Mesendoderm (in vitro differentiated cells): ENCODE measurements around the gene HSPA14.
"Not testable (repeated sequence)": the region's sequence is repeated elsewhere in the genome, so short reads cannot be mapped to it uniquely, and the experiment has no call there.

Experiments used
- DNase-seq: peaks from one replicate; pipeline ENCODE4 v3.0.0; 2013
- H2AK5ac ChIP-seq: 2 replicates; pipeline ENCODE4 v1.6.1; 2013; ENCODE audit warnings: low read length, inconsistent platforms
- H2BK120ac ChIP-seq: 2 replicates; pipeline ENCODE4 v1.6.1; 2013; ENCODE audit warnings: low read depth, mild to moderate bottlenecking, low read length, moderate library complexity, mixed read lengths
- H2BK15ac ChIP-seq: replicated peaks from 2 replicates; pipeline ENCODE4 v1.6.1; 2013; ENCODE audit warnings: low read depth, mild to moderate bottlenecking, moderate library complexity
- H2BK5ac ChIP-seq: 2 replicates; pipeline ENCODE4 v1.6.1; 2013; ENCODE audit warnings: low read length, inconsistent platforms
- H3K18ac ChIP-seq: 2 replicates; pipeline ENCODE4 v1.6.1; 2013; ENCODE audit warnings: mild to moderate bottlenecking, low read length, mixed read lengths
- H3K23ac ChIP-seq: one replicate; pipeline ENCODE4 v1.6.1; 2013; ENCODE audit warnings: low read length
- H3K27ac ChIP-seq: 2 replicates; pipeline ENCODE4 v1.5.1; 2013; ENCODE audit warnings: low read depth, mild to moderate bottlenecking, inconsistent platforms, low read length, moderate library complexity
- H3K27me3 ChIP-seq: 2 replicates; pipeline ENCODE4 v1.6.1; 2013; ENCODE audit warnings: low read length, control low read depth, mild to moderate bottlenecking, inconsistent platforms; ENCODE audit not compliant: insufficient read depth, poor library complexity
- H3K36me3 ChIP-seq: 2 replicates; pipeline ENCODE4 v1.6.1; 2013; ENCODE audit warnings: low read length, inconsistent platforms; ENCODE audit not compliant: control insufficient read depth, insufficient read depth
- H3K4ac ChIP-seq: one replicate; pipeline ENCODE4 v1.6.1; 2013; ENCODE audit warnings: low read depth, mild to moderate bottlenecking, low read length, moderate library complexity
- H3K4me1 ChIP-seq: 2 replicates; pipeline ENCODE4 v1.6.1; 2013; ENCODE audit warnings: low read depth, low read length, inconsistent platforms; ENCODE audit not compliant: control insufficient read depth
- H3K4me2 ChIP-seq: 2 replicates; pipeline ENCODE4 v1.6.1; 2013; ENCODE audit warnings: low read length
- H3K4me3 ChIP-seq: 2 replicates; pipeline ENCODE4 v1.5.1; 2013; ENCODE audit warnings: mild to moderate bottlenecking, low read length
- H3K56ac ChIP-seq: one replicate; pipeline ENCODE4 v1.6.1; 2013; ENCODE audit warnings: low read length
- H3K79me1 ChIP-seq: 2 replicates; pipeline ENCODE4 v1.6.1; 2013; ENCODE audit warnings: low read length, inconsistent platforms
- H3K79me2 ChIP-seq: 2 replicates; pipeline ENCODE4 v1.6.1; 2013; ENCODE audit warnings: mild to moderate bottlenecking, low read length; ENCODE audit not compliant: control insufficient read depth, insufficient read depth
- H3K9ac ChIP-seq: 2 replicates; pipeline ENCODE4 v1.6.1; 2013; ENCODE audit warnings: low read length, inconsistent platforms
- H4K5ac ChIP-seq: one replicate; pipeline ENCODE4 v1.6.1; 2013; ENCODE audit warnings: low read length
- H4K8ac ChIP-seq: one replicate; pipeline ENCODE4 v1.6.1; 2013; ENCODE audit warnings: low read depth, mild to moderate bottlenecking, control low read depth, low read length, moderate library complexity
- WGBS: extraction: QIAGEN DNeasy Blood & Tissue Kit; methylation state at CpG from one replicate; pipeline ENCODE4 v1.1.7; 2013; ENCODE audit warnings: low lambda C conversion rate, missing lambda C conversion rate; ENCODE audit not compliant: insufficient coverage; ENCODE audit errors: extremely low coverage; 5-methylcytosine and 5-hydroxymethylcytosine counted together

The HSPA14 gene

DNA sequence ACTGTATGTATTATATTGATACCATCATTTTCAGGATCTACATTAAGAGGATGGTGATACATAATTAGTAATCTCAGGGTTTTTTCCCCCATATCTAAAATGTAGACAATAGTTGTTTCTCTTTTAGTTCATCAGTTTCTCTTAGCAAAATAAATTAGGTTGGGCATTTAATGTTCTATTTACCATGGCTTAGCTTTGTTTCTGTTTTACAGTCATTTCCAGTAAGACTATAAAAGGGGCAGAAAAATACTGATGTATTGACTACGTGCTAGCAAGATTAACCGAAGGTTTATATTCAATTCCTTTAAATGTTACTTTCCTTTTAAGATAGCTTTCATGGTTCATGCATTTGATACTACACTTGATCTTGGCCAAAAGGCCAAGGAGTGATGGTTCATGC lies 66.8 kb downstream of the HSPA14 start:
- H3K4me1 ChIP-seq, result no peaks in the 10 kb centered on the region
- H3K4me2 ChIP-seq, result no peak overlapping the region
- H2BK5ac ChIP-seq, result no peak overlapping the region
- no CpG with 5 or more reads among the region's 2 CpGs for WGBS
- H4K5ac ChIP-seq, result no peak overlapping the region
- H3K23ac ChIP-seq, result no peak overlapping the region
- no peaks in the 10 kb centered on the region for H3K27me3 ChIP-seq
- no peak overlapping the region for H3K4ac ChIP-seq
- H3K56ac ChIP-seq, result no peak overlapping the region
- no peak for DNase-seq
- peaks cover 2% of the 10 kb centered on the region for H3K36me3 ChIP-seq
- H3K9ac ChIP-seq, result no peak overlapping the region
- H3K27ac ChIP-seq, result no peak overlapping the region
- H3K79me1 ChIP-seq, result no peaks in the 10 kb centered on the region
- no peak overlapping the region for H2BK120ac ChIP-seq
- H3K18ac ChIP-seq, result no peak overlapping the region
- no peak overlapping the region for H2AK5ac ChIP-seq
- no peaks in the 10 kb centered on the region for H3K79me2 ChIP-seq
- no peak overlapping the region for H2BK15ac ChIP-seq
- H3K4me3 ChIP-seq, result no peak overlapping the region
- no peak overlapping the region for H4K8ac ChIP-seq

DNA sequence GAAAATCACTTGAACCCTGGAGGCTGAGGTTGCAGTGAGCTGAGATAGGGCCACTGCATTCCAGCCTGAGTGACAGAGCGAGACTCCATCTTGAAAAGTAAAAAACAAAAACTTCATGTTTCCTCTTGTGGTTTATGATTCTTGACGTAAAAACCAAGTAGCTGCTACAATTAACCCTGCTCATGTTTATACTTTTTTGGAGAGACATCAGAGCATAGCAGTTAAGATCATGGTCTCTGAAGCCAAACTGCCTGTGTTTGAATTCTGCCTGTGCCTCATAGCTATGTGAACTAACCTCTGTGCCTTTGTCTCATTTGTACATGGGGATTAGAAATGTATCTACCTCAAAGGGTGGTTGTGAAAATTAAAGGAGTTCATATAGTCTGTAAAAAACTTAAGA lies 67.8 kb downstream of the HSPA14 start:
- Histone ChIP-seq H3K4me2 (no peak overlapping the region), H2AK5ac (no peak overlapping the region), H3K36me3 (peaks cover 3% of the 10 kb centered on the region), H3K4ac (no peak overlapping the region), H2BK15ac (no peak overlapping the region), H4K8ac (no peak overlapping the region), H3K4me1 (no peaks in the 10 kb centered on the region), H3K27me3 (no peaks in the 10 kb centered on the region), H3K79me2 (no peaks in the 10 kb centered on the region), H3K79me1 (no peaks in the 10 kb centered on the region), H3K4me3 (no peak overlapping the region), H3K23ac (no peak overlapping the region), H4K5ac (no peak overlapping the region), H3K27ac (no peak overlapping the region), H3K18ac (no peak overlapping the region), H3K56ac (no peak overlapping the region), H2BK5ac (no peak overlapping the region), H3K9ac (no peak overlapping the region), H2BK120ac (no peak overlapping the region)
- no CpG with 5 or more reads among the region's 2 CpGs for WGBS
- no peak for DNase-seq

DNA sequence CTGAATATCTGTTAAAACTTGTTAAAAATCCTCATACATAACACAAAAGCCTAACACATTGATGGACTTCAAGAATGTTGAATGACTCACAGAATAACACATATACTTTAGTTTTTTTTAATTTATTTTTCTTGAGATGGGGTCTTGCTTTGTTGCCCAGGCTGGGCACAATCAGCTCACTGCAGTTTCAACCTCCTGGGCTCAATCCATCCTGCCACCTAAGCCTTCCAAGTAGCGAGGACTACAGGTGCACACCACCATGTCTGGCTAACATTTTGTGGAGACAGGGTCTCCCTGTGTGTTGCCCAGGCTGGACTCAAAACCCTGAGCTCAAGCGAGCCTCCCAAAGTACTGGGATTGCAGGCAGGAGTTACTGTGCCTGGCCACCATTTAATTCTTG lies 68.7 kb downstream of the HSPA14 start:
- no peak overlapping the region for H3K23ac ChIP-seq
- no peaks in the 10 kb centered on the region for H3K27me3 ChIP-seq
- H3K4me1 ChIP-seq, result no peaks in the 10 kb centered on the region
- H4K8ac ChIP-seq, result no peak overlapping the region
- no peak overlapping the region for H3K4ac ChIP-seq
- H2BK120ac ChIP-seq, result no peak overlapping the region
- no peaks in the 10 kb centered on the region for H3K79me1 ChIP-seq
- H3K27ac ChIP-seq, result no peak overlapping the region
- no CpG with 5 or more reads among the region's 2 CpGs for WGBS
- no peak overlapping the region for H3K9ac ChIP-seq
- H3K4me2 ChIP-seq, result no peak overlapping the region
- no peak overlapping the region for H4K5ac ChIP-seq
- DNase-seq, result no peak
- H2BK5ac ChIP-seq, result no peak overlapping the region
- no peak overlapping the region for H3K56ac ChIP-seq
- H3K36me3 ChIP-seq, result peaks cover 6% of the 10 kb centered on the region
- H3K4me3 ChIP-seq, result no peak overlapping the region
- no peak overlapping the region for H3K18ac ChIP-seq
- no peak overlapping the region for H2AK5ac ChIP-seq
- H2BK15ac ChIP-seq, result no peak overlapping the region
- no peaks in the 10 kb centered on the region for H3K79me2 ChIP-seq

DNA sequence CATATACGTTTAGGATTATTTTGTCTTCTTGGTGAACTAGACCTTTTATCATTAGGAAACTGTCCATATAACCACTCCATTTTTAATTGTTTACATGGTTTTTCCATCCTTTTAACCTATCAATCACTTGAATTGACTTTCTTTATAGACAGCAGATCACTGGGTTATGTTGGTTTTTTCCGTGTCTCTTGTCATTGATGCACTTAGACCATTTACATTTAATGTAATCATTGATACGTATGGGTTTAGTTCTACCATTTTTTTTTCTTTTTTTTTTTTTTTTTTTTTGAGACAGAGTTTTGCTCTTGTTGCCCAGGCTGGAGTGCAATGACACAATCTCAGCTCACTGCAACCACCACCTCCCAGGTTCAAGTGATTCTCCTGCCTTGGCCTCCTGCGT lies 69.5 kb downstream of the HSPA14 start:
- no CpG with 5 or more reads among the region's 4 CpGs for WGBS
- not testable (repeated sequence) for H4K8ac ChIP-seq, H4K5ac ChIP-seq, H2AK5ac ChIP-seq, H3K9ac ChIP-seq, H3K79me2 ChIP-seq, H2BK120ac ChIP-seq, H2BK15ac ChIP-seq, H3K23ac ChIP-seq, H3K4me1 ChIP-seq, H3K18ac ChIP-seq, H3K27ac ChIP-seq, H3K4ac ChIP-seq, DNase-seq, H3K4me3 ChIP-seq, H3K79me1 ChIP-seq, H2BK5ac ChIP-seq, H3K27me3 ChIP-seq, H3K56ac ChIP-seq, H3K4me2 ChIP-seq, H3K36me3 ChIP-seq

DNA sequence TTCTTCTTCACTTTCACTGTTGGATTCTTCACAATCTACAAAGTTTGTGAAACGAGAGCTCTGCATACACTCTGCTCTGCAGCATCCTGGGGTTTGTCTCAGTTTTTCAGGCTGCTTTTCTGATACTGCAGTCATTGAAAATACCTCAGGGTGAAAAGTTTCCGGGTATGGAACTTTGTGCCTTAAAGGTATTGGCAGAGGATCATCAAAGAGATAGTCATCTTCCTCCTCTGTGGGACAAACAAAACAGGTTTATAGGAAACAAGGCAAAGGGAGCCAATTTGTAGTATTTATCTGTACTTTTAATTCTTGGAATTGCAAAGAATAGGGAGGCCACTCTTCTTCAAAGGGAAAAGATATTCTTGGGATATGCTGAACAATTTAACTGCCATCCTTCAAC lies 71.0 kb downstream of the HSPA14 start:
- no peak overlapping the region for H4K5ac ChIP-seq
- no peak overlapping the region for H2BK120ac ChIP-seq
- H3K56ac ChIP-seq, result no peak overlapping the region
- no peak overlapping the region for H4K8ac ChIP-seq
- no peak overlapping the region for H3K9ac ChIP-seq
- H3K4me3 ChIP-seq, result no peak overlapping the region
- H2BK15ac ChIP-seq, result no peak overlapping the region
- WGBS, result no CpG with 5 or more reads among the region's 2 CpGs
- DNase-seq, result no peak
- H3K27ac ChIP-seq, result no peak overlapping the region
- no peak overlapping the region for H3K18ac ChIP-seq
- peaks cover 6% of the 10 kb centered on the region for H3K36me3 ChIP-seq
- H3K23ac ChIP-seq, result no peak overlapping the region
- H3K79me1 ChIP-seq, result no peaks in the 10 kb centered on the region
- no peaks in the 10 kb centered on the region for H3K4me1 ChIP-seq
- H3K79me2 ChIP-seq, result no peaks in the 10 kb centered on the region
- no peak overlapping the region for H3K4me2 ChIP-seq
- no peak overlapping the region for H2AK5ac ChIP-seq
- no peaks in the 10 kb centered on the region for H3K27me3 ChIP-seq
- no peak overlapping the region for H2BK5ac ChIP-seq
- no peak overlapping the region for H3K4ac ChIP-seq

DNA sequence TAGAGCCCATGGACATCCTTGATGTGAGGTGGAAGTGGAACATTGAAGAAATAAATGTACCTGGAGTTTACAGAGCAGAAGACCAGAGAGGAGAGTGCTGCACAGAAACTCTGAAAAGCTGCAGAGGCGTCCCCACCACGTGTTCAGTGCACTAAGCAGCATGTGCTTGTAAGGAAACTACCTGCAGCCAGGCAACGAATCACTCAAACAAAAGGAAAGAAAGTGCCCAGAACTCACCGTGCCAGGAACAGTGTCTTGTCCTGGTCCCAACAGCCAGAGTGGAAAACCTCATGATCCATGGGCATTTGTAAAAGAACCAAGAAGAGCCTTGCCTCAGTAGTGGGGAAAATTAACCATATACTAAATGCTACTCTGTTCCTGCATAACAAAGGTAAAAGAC lies 72.8 kb downstream of the HSPA14 start:
- no peaks in the 10 kb centered on the region for H3K79me1 ChIP-seq

More for the DNA sequence above, 72.8 kb downstream of the HSPA14 start:
- H3K36me3 ChIP-seq, result peaks cover 6% of the 10 kb centered on the region
- H3K4me3 ChIP-seq, result no peak overlapping the region
- H3K4ac ChIP-seq, result no peak overlapping the region
- no peaks in the 10 kb centered on the region for H3K27me3 ChIP-seq
- H3K27ac ChIP-seq, result no peak overlapping the region
- H3K18ac ChIP-seq, result no peak overlapping the region
- H2BK15ac ChIP-seq, result no peak overlapping the region
- WGBS, result no CpG with 5 or more reads among the region's 4 CpGs
- H3K23ac ChIP-seq, result no peak overlapping the region
- no peak overlapping the region for H4K5ac ChIP-seq
- H3K4me1 ChIP-seq, result no peaks in the 10 kb centered on the region
- H4K8ac ChIP-seq, result no peak overlapping the region
- no peak overlapping the region for H3K9ac ChIP-seq
- H3K4me2 ChIP-seq, result no peak overlapping the region
- DNase-seq, result no peak
- H2BK120ac ChIP-seq, result no peak overlapping the region
- H3K79me2 ChIP-seq, result no peaks in the 10 kb centered on the region
- H3K56ac ChIP-seq, result no peak overlapping the region
- no peak overlapping the region for H2AK5ac ChIP-seq
- no peak overlapping the region for H2BK5ac ChIP-seq
